NOMO-1 treated with DMSO at 0.1 percent for 48 hours (cell line): ENCODE measurements around the gene PCGF3.
A peak's percentile ranks its signal among the peaks of the same experiment; 100 is the strongest.
"Not testable (repeated sequence)": the region's sequence is repeated elsewhere in the genome, so short reads cannot be mapped to it uniquely, and the experiment has no call there.

ENCODE experiments used
- DNase-seq: peaks from one replicate; lab custom pipeline; 2025; ENCODE audit not compliant: unreplicated experiment; lab: John Stamatoyannopoulos, UW

The PCGF3 gene

GRCh38 chr4:740011-740410 is 34.4 kb downstream of the PCGF3 start:
- DNase-seq: no peak

GRCh38 chr4:740656-741282 is 35.1 kb downstream of the PCGF3 start:
- no peak for DNase-seq

GRCh38 chr4:742096-742741 is 36.6 kb downstream of the PCGF3 start:
- no peak for DNase-seq

- DNase-seq: peak; percentile 29
These were observed 37.2 kb downstream of the PCGF3 start for GRCh38 chr4:742742-743311.

GRCh38 chr4:743463-744211 is 38.0 kb downstream of the PCGF3 start:
- no peak for DNase-seq

GRCh38 chr4:744212-744841 is 38.7 kb downstream of the PCGF3 start:
- no peak for DNase-seq

- DNase-seq: no peak
These were observed 42.0 kb downstream of the PCGF3 start for GRCh38 chr4:747546-748170.

- DNase-seq: no peak
These were observed 42.8 kb downstream of the PCGF3 start for GRCh38 chr4:748461-748860.

- no peak for DNase-seq
These were observed 44.4 kb downstream of the PCGF3 start for GRCh38 chr4:749698-750666.

GRCh38 chr4:751676-752075 is 46.0 kb downstream of the PCGF3 start:
- DNase-seq: no peak

- DNase-seq: no peak
These were observed 46.7 kb downstream of the PCGF3 start for GRCh38 chr4:752196-752861.

GRCh38 chr4:753186-753585 is 47.6 kb downstream of the PCGF3 start:
- DNase-seq: not testable (repeated sequence)

GRCh38 chr4:754221-755120 is 48.8 kb downstream of the PCGF3 start:
- no peak for DNase-seq

- no peak for DNase-seq
These were observed 51.5 kb downstream of the PCGF3 start for GRCh38 chr4:757111-757510.

GRCh38 chr4:759810-760209 is 54.2 kb downstream of the PCGF3 start:
- not testable (repeated sequence) for DNase-seq

GRCh38 chr4:760616-761015 is 55.0 kb downstream of the PCGF3 start:
- no peak for DNase-seq

- DNase-seq: no peak
These were observed 55.5 kb downstream of the PCGF3 start for GRCh38 chr4:761086-761485.

GRCh38 chr4:761739-762138 is 56.1 kb downstream of the PCGF3 start:
- DNase-seq: no peak
